Peyer's patch (tissue), 4 donors: ENCODE data around the gene GIPC1. TPM values are rescaled to one million over a fixed set of nuclear protein-coding genes. Genes with fewer than 3 reads are reported as not detected.
A peak's percentile ranks its signal among the peaks of the same experiment; 100 is the strongest.

ENCODE experiments used
- DNase-seq, 3 donors: peaks; one replicate each; pipeline ENCODE4 v3.0.0-alpha.2; 2017 to 2019
- H3K27ac ChIP-seq, 4 donors: fragments of 200-600 bp; sonication (generic); one replicate each; pipeline ENCODE4 v1.5.1; 2016 to 2019
- H3K27me3 ChIP-seq, 2 donors: fragments of 200-600 bp; sonication (generic); one replicate each; pipeline ENCODE4 v1.5.1; 2019
- H3K36me3 ChIP-seq, 3 donors: fragments of 200-600 bp; sonication (generic); one replicate each; pipeline ENCODE4 v1.5.1; 2016 to 2019
- H3K4me1 ChIP-seq, 4 donors: fragments of 200-600 bp; sonication (generic); one replicate each; pipeline ENCODE4 v1.5.1; 2016 to 2019
- H3K4me3 ChIP-seq, 4 donors: fragments of 200-600 bp; sonication (generic); 1 replicate in 3 of 4; 2 replicates in 1 of 4; pipeline ENCODE4 v1.5.1; 2016 to 2019; ENCODE audit warnings: mild to moderate bottlenecking in 1 of 4
- H3K9me3 ChIP-seq, 4 donors: fragments of 200-600 bp; sonication (generic); one replicate each; pipeline ENCODE4 v1.5.1; 2016 to 2019; ENCODE audit warnings: mild to moderate bottlenecking in 1 of 4
- CTCF ChIP-seq, 6 experiments: fragments of 450-650 bp in 4 of 6; fragments of 200-600 bp in 2 of 6; sonication (generic) in 1 of 6; IDR thresholded peaks; one replicate each; pipeline ENCODE4 v1.5.1; 2017 to 2019; ENCODE audit warnings: antibody characterized with exemption in 6 of 6, mild to moderate bottlenecking in 3 of 6, moderate library complexity in 1 of 6
- POLR2A ChIP-seq, 2 donors: fragments of 450-650 bp; IDR thresholded peaks; one replicate each; pipeline ENCODE4 v1.5.1; 2017; ENCODE audit warnings: antibody characterized with exemption in 2 of 2, mild to moderate bottlenecking in 2 of 2, moderate library complexity in 2 of 2
- total RNA-seq, 4 donors: library from RNA; depleted of rRNA; stranded (reverse); fragments of >200 nt; gene quantifications; one replicate each; pipeline ENCODE4 v1.1.0, GENCODE V29; 2016

Gene GIPC1
- total RNA-seq, 4 donors from 2014 or later = 45.8 to 68.5 (median 65.2) TPM

GRCh38 chr19:14516048-14516534 lies 20.2 kb upstream of the GIPC1 start:
- Histone ChIP-seq H3K27ac (peak overlapping the region in 2 of 4 donors; percentile 99), H3K36me3 (peaks cover 0 to 31% (median 0%) of the 10 kb centered on the region in 3 donors), H3K4me3 (peak overlapping the region; percentile 72 to 100 (median 92)), H3K9me3 (no peaks in the 10 kb centered on the region), H3K4me1 (peaks cover 0 to 39% (median 14%) of the 10 kb centered on the region in 4 donors), H3K27me3 (no peaks in the 10 kb centered on the region)
- TF ChIP-seq CTCF (IDR thresholded peaks at IDR 0.05) = peak in 3 of 6 experiments; percentile 8 to 30 (median 19)
- TF ChIP-seq POLR2A (IDR thresholded peaks at IDR 0.05) = no peak
- peak in 1 of 3 donors; percentile 71 for DNase-seq

- DNase-seq = no peak
- Histone ChIP-seq H3K27me3 (no peaks in the 10 kb centered on the region), H3K9me3 (no peaks in the 10 kb centered on the region), H3K36me3 (peaks cover 0 to 31% (median 0%) of the 10 kb centered on the region in 3 donors), H3K4me1 (peaks cover 0 to 44% (median 14%) of the 10 kb centered on the region in 4 donors), H3K4me3 (peak overlapping the region in 3 of 4 donors; percentile 72 to 97 (median 86)), H3K27ac (peak overlapping the region in 1 of 4 donors; percentile 39)
- TF ChIP-seq CTCF (IDR thresholded peaks at IDR 0.05) (no peak), POLR2A (IDR thresholded peaks at IDR 0.05) (no peak)
Measured at GRCh38 chr19:14515501-14516047, 19.6 kb upstream of the GIPC1 start.

GRCh38 chr19:14514215-14514863 lies 18.4 kb upstream of the GIPC1 start:
- no peaks in the 10 kb centered on the region for H3K9me3 ChIP-seq
- H3K27me3 ChIP-seq = no peaks in the 10 kb centered on the region
- H3K4me1 ChIP-seq = peaks cover 0 to 45% (median 14%) of the 10 kb centered on the region in 4 donors
- no peak overlapping the region for H3K4me3 ChIP-seq
- DNase-seq = no peak
- peaks cover 0 to 31% (median 0%) of the 10 kb centered on the region in 3 donors for H3K36me3 ChIP-seq
- no peak overlapping the region for H3K27ac ChIP-seq
- no peak for TF ChIP-seq CTCF (IDR thresholded peaks at IDR 0.05)
- TF ChIP-seq POLR2A (IDR thresholded peaks at IDR 0.05) = no peak

GRCh38 chr19:14512406-14512961 lies 16.6 kb upstream of the GIPC1 start:
- Histone ChIP-seq H3K27me3 (no peaks in the 10 kb centered on the region), H3K27ac (no peak overlapping the region), H3K36me3 (peaks cover 0 to 31% (median 0%) of the 10 kb centered on the region in 3 donors), H3K4me3 (no peak overlapping the region), H3K4me1 (peaks cover 0 to 38% (median 13%) of the 10 kb centered on the region in 4 donors), H3K9me3 (no peaks in the 10 kb centered on the region)
- no peak for DNase-seq
- TF ChIP-seq POLR2A (IDR thresholded peaks at IDR 0.05) (no peak), CTCF (IDR thresholded peaks at IDR 0.05) (no peak)

- peaks cover 0 to 29% (median 9%) of the 10 kb centered on the region in 4 donors for H3K4me1 ChIP-seq
- TF ChIP-seq CTCF (IDR thresholded peaks at IDR 0.05) (no peak), POLR2A (IDR thresholded peaks at IDR 0.05) (no peak)
- H3K9me3 ChIP-seq = no peaks in the 10 kb centered on the region
- H3K36me3 ChIP-seq = peaks cover 0 to 30% (median 0%) of the 10 kb centered on the region in 3 donors
- H3K27ac ChIP-seq = peak overlapping the region in 1 of 4 donors; percentile 38
- no peak overlapping the region for H3K4me3 ChIP-seq
- no peak for DNase-seq
- no peaks in the 10 kb centered on the region for H3K27me3 ChIP-seq
Measured at GRCh38 chr19:14511229-14511593, 15.3 kb upstream of the GIPC1 start.
